Astrocyte (in vitro differentiated cells and primary cell): Measurements from ENCODE around the gene TRPM3. TPM values are rescaled to one million over a fixed set of nuclear protein-coding genes. Genes with fewer than 3 reads are reported as not detected.

Experiments used
- DNase-seq: peaks from one replicate; pipeline ENCODE4 v3.0.0-alpha.2; 2010; ENCODE audit warnings: low read depth
- FAIRE-seq: peaks from 2 replicates; lab custom pipeline; 2011; peaks lifted over from hg19 to GRCh38; lab: Jason Lieb, UNC
- H2AFZ ChIP-seq: 2 replicates; pipeline ENCODE4 v1.6.0; 2012; ENCODE audit warnings: low read depth, low read length, inconsistent platforms
- H3K27ac ChIP-seq: 2 replicates; pipeline ENCODE4 v1.5.1; 2011; ENCODE audit warnings: low read depth, low read length, inconsistent platforms
- H3K27me3 ChIP-seq: 2 replicates; pipeline ENCODE4 v1.6.0; 2011; ENCODE audit warnings: low read length, inconsistent platforms; ENCODE audit not compliant: insufficient read depth
- H3K36me3 ChIP-seq: 2 replicates; pipeline ENCODE4 v1.5.1; 2011; ENCODE audit warnings: low read length, inconsistent platforms; ENCODE audit not compliant: insufficient read depth
- H3K4me1 ChIP-seq: 2 replicates; pipeline ENCODE4 v1.5.1; 2011; ENCODE audit warnings: low read length, inconsistent platforms; ENCODE audit not compliant: insufficient read depth
- H3K4me2 ChIP-seq: 2 replicates; pipeline ENCODE4 v1.6.0; 2012; ENCODE audit warnings: low read length, inconsistent platforms
- H3K4me3 ChIP-seq: 2 replicates; pipeline ENCODE4 v1.5.1; 2011; ENCODE audit warnings: low read depth, mild to moderate bottlenecking, low read length, inconsistent platforms; ENCODE audit not compliant: insufficient read depth
- H3K79me2 ChIP-seq: 2 replicates; pipeline ENCODE4 v1.6.0; 2012; ENCODE audit warnings: mild to moderate bottlenecking, low read length, inconsistent platforms; ENCODE audit not compliant: insufficient read depth
- H3K9ac ChIP-seq: 2 replicates; pipeline ENCODE4 v1.6.0; 2012; ENCODE audit warnings: mild to moderate bottlenecking, low read length, inconsistent platforms
- H3K9me3 ChIP-seq: 2 replicates; pipeline ENCODE4 v1.5.1; 2012; ENCODE audit warnings: low read depth, mild to moderate bottlenecking, low read length, inconsistent platforms; ENCODE audit not compliant: insufficient read depth
- H4K20me1 ChIP-seq: 2 replicates; pipeline ENCODE4 v1.6.0; 2012; ENCODE audit warnings: low read length, inconsistent platforms; ENCODE audit not compliant: insufficient read depth
- H3K27ac Mint-ChIP-seq: one replicate; pipeline ENCODE4 v1.8.0; 2021; ENCODE audit warnings: mild to moderate bottlenecking, mixed read lengths; ENCODE audit not compliant: unreplicated experiment
- H3K27me3 Mint-ChIP-seq: one replicate; pipeline ENCODE4 v1.8.0; 2021; ENCODE audit warnings: low read depth, mixed read lengths; ENCODE audit not compliant: unreplicated experiment
- H3K36me3 Mint-ChIP-seq: one replicate; pipeline ENCODE4 v1.8.0; 2021; ENCODE audit warnings: low read depth, mixed read lengths; ENCODE audit not compliant: unreplicated experiment
- H3K4me1 Mint-ChIP-seq: one replicate; pipeline ENCODE4 v1.8.0; 2021; ENCODE audit warnings: low read depth, mixed read lengths; ENCODE audit not compliant: unreplicated experiment
- H3K4me3 Mint-ChIP-seq: one replicate; pipeline ENCODE4 v1.8.0; 2021; ENCODE audit warnings: mild to moderate bottlenecking, moderate library complexity, mixed read lengths; ENCODE audit not compliant: unreplicated experiment
- H3K9me3 Mint-ChIP-seq: one replicate; pipeline ENCODE4 v1.8.0; 2021; ENCODE audit warnings: mild to moderate bottlenecking, mixed read lengths; ENCODE audit not compliant: unreplicated experiment
- EZH2 ChIP-seq: IDR thresholded peaks from 2 replicates; pipeline ENCODE4 v1.6.1; 2012; ENCODE audit warnings: mild to moderate bottlenecking, low read length, inconsistent platforms; ENCODE audit not compliant: insufficient read depth
- total RNA-seq: library from RNA; stranded (reverse); gene quantifications from 2 replicates; pipeline ENCODE4 v1.2.1, GENCODE V29; 2021
- TF ChIP-seq, protein P1 (sequence below): IDR thresholded peaks from 2 replicates; pipeline ENCODE4 v1.5.1; 2011; ENCODE audit warnings: low read depth, mild to moderate bottlenecking, inconsistent platforms, low read length, moderate library complexity; ENCODE audit not compliant: insufficient read depth

The TRPM3 gene
- total RNA-seq, 1 donor from 2014 or later, result 0.14 TPM

DNA sequence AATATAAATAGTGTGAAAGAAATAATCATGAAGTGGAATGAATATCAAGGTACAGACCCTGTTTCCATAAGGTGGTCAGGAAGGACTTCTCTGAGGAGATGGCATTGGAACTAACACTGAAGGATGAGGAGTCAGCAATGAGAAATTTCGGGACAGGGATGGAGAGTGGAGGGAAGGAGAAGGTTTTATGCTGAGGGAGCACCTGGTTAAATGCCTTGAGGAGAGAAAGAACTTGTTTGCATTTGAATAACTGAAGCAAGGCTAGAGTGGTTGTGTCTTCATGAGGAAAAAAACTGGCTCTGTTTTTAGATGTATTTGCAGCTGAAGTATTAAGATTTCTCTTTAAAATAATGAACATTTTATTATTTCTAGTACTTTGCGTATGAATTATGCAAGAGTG lies 180.8 kb downstream of the TRPM3 start:
- H3K27me3 ChIP-seq, result peaks cover under 1% of the 10 kb centered on the region
- H3K4me3 Mint-ChIP-seq, result no peak overlapping the region
- DNase-seq (no peak), FAIRE-seq (no peak)
- H3K27ac ChIP-seq, result no peak overlapping the region
- H3K4me3 ChIP-seq, result no peak overlapping the region
- no peaks in the 10 kb centered on the region for H3K4me1 ChIP-seq
- H3K36me3 Mint-ChIP-seq, result no peaks in the 10 kb centered on the region
- H3K79me2 ChIP-seq, result no peaks in the 10 kb centered on the region
- H4K20me1 ChIP-seq, result no peaks in the 10 kb centered on the region
- H3K9me3 ChIP-seq, result no peaks in the 10 kb centered on the region
- no peak overlapping the region for H3K27ac Mint-ChIP-seq
- no peak for TF ChIP-seq EZH2
- TF ChIP-seq, protein P1, sequence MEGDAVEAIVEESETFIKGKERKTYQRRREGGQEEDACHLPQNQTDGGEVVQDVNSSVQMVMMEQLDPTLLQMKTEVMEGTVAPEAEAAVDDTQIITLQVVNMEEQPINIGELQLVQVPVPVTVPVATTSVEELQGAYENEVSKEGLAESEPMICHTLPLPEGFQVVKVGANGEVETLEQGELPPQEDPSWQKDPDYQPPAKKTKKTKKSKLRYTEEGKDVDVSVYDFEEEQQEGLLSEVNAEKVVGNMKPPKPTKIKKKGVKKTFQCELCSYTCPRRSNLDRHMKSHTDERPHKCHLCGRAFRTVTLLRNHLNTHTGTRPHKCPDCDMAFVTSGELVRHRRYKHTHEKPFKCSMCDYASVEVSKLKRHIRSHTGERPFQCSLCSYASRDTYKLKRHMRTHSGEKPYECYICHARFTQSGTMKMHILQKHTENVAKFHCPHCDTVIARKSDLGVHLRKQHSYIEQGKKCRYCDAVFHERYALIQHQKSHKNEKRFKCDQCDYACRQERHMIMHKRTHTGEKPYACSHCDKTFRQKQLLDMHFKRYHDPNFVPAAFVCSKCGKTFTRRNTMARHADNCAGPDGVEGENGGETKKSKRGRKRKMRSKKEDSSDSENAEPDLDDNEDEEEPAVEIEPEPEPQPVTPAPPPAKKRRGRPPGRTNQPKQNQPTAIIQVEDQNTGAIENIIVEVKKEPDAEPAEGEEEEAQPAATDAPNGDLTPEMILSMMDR, result no peak
- H3K9ac ChIP-seq, result no peak overlapping the region
- H3K4me2 ChIP-seq, result no peak overlapping the region
- H2AFZ ChIP-seq, result no peak overlapping the region
- H3K9me3 Mint-ChIP-seq, result no peaks in the 10 kb centered on the region
- no peaks in the 10 kb centered on the region for H3K27me3 Mint-ChIP-seq
- no peaks in the 10 kb centered on the region for H3K36me3 ChIP-seq
- peaks cover 8% of the 10 kb centered on the region for H3K4me1 Mint-ChIP-seq

DNA sequence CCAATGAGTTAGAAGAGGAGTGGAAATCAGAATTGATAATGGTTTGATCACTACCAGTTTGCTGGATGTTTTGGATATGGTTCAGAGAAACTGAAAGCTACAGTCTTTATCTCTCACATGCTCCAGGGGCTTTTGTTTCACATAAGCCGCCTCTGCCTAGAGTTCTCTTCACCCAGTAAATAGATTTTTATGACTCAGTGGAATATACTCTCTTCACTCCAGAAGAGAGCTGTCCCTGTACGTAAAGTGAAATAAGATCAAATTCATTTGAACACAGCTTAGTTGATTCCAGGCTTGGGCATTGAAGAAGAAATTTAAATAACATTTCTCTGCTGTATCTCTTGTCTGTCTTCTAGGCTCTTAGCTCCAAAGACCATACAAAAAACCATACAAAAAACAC lies 184.9 kb downstream of the TRPM3 start:
- Mint-ChIP-seq H3K27ac (no peak overlapping the region), H3K4me1 (peaks cover 8% of the 10 kb centered on the region), H3K4me3 (no peak overlapping the region), H3K36me3 (no peaks in the 10 kb centered on the region), H3K27me3 (no peaks in the 10 kb centered on the region), H3K9me3 (no peaks in the 10 kb centered on the region)
- Histone ChIP-seq H2AFZ (no peak overlapping the region), H3K36me3 (no peaks in the 10 kb centered on the region), H3K9me3 (no peaks in the 10 kb centered on the region), H3K4me1 (no peaks in the 10 kb centered on the region), H3K79me2 (no peaks in the 10 kb centered on the region), H4K20me1 (no peaks in the 10 kb centered on the region), H3K9ac (no peak overlapping the region), H3K27me3 (no peaks in the 10 kb centered on the region), H3K4me3 (no peak overlapping the region), H3K4me2 (no peak overlapping the region), H3K27ac (no peak overlapping the region)
- FAIRE-seq (no peak), DNase-seq (no peak)
- TF ChIP-seq EZH2, result no peak
- TF ChIP-seq, protein P1, result no peak

DNA sequence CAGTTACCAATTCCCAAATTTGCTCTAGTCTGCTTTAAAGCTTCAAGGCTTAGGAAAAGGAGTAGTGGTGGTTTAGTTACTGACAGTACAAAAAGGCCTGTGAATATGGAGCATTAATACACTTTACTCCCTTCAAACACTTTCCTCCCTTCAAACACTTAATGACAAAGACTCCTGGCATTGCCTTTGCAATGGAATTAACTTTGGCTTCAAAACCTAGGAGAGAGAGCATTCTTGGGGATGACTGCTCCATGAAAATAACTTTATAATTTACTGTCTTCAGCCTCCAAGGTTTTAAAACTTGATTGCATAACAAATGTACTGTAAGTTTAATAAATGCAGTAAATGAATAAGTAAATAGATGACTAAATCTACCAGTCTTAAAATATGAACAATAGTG lies 185.6 kb downstream of the TRPM3 start:
- Mint-ChIP-seq H3K36me3 (no peaks in the 10 kb centered on the region), H3K27ac (no peak overlapping the region), H3K27me3 (no peaks in the 10 kb centered on the region), H3K4me3 (no peak overlapping the region), H3K9me3 (no peaks in the 10 kb centered on the region), H3K4me1 (peaks cover 8% of the 10 kb centered on the region)
- no peaks in the 10 kb centered on the region for H3K27me3 ChIP-seq
- no peak overlapping the region for H3K4me2 ChIP-seq
- no peaks in the 10 kb centered on the region for H3K9me3 ChIP-seq
- H3K4me1 ChIP-seq, result no peaks in the 10 kb centered on the region
- DNase-seq, result peak; percentile 46
- no peak overlapping the region for H3K9ac ChIP-seq
- TF ChIP-seq, protein P1, result no peak
- no peak for TF ChIP-seq EZH2
- no peaks in the 10 kb centered on the region for H4K20me1 ChIP-seq
- H3K27ac ChIP-seq, result no peak overlapping the region
- FAIRE-seq, result no peak
- no peaks in the 10 kb centered on the region for H3K79me2 ChIP-seq
- no peak overlapping the region for H3K4me3 ChIP-seq
- no peaks in the 10 kb centered on the region for H3K36me3 ChIP-seq
- no peak overlapping the region for H2AFZ ChIP-seq
